ENCODE measurements around the gene PCBP4. TPM values are rescaled to one million over a fixed set of nuclear protein-coding genes. Genes with fewer than 3 reads are reported as not detected.
A peak's percentile ranks its signal among the peaks of the same experiment; 100 is the strongest.

Gene PCBP4
- 100 to 1,000 TPM in 1 of 4 donors, 10 to 100 TPM in 3; 22.4 to 382 (median 63.6) TPM for total RNA-seq

DNA sequence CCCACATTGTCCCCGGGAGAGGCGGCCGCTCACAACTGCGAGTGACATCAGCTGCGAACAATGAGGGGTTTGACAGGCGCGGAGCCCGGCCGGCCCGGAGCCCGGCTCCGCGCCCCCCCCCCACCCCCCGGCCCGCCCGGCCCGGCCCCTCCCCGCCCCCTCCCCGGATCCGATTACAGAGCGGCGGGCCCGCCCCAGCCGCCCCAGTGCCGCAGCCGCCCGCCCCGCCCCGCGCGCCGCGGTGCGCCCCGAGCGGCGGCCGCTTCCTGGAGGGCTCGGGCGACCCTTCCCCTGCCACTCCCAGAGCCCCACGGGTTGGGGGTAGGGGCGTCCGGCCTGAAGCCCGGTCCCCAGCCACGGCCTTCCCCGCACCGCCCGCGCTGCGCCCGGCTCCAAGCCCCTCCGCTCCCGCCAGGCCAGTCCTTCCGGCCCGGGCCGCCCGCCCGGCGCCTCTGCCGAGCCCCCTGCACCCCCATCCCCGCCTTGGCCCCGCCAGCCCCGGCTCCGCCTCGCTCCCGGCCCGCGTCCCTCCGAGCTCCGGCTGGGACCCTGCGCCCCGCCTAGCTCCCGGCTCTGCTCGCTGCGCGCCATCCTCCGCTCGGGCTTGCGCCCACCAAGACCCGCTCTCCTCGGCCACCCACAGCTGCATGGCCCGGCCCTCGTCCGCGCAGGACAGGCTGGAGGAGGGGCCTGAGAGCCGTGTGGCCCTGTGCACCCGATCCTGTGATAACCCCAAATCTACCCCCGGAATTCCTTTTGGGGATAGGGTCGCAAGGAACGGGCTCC is at the start of gene PCBP4:
Gene PCBP4 (minus strand): TSS at position 71 of the 786 bp plus-strand sequence. CDS start 6,214 bp downstream, outside the sequence.
- in situ Hi-C loops (cut with MboI; ENCODE audit: low pct_ligation_motif_present in 1 of 4, low pct_unique_long_range_greater_than_20kb in 1 of 4, low sequenced_read_pairs in 3 of 4): no loop called here
- intact Hi-C loops (cut with DNase I; ENCODE audit: low total_unique reads): no loop called here
- DNase-seq: peak; percentile 62

DNA sequence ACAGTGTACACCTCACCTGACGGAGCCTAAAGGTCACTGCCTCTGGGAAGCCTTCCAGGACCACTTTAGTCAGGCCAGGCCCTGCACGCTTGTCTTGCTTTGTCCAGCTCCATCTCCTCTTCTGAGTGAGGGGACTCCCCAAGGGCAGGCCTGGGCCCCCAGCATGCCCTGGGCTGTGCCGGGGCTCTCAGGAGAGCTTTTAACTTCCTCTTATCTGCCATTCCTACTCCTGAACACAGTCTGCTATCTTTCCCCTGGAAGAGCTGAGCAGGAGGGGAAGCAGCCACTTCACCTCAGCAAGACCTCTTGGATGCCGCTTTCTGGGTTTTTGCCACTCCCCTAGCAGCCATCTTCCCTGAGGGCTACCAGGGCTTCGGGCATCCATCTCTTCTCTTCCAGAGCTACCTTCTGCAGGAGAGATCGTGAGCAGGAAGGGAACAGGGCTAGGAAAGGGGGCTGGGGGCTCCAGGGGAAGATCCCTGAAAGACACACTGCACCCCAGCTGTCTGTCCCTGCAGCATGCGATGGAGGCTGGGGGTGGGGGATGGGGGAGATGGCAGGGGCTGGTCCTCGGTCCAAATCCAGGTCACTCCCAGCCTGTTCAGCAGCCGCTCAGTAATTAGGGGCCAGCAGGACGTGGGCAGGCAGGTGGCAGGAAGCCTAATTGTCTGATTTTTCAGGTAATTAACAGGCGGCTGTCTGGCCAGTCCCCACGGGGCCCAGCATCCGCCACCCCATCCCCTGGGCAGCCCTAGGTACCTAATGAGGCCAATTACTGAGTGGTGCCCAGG is 48.4 kb upstream of the PCBP4 start:
- in situ Hi-C loops (cut with MboI; ENCODE audit: low pct_ligation_motif_present in 1 of 4, low pct_unique_long_range_greater_than_20kb in 1 of 4, low sequenced_read_pairs in 3 of 4) (loop anchor here in 2 of 4 donors (25.0 kb wide), 1 partner anchor 322 kb away; no protein-coding TSS in a partner anchor), intact Hi-C loops (cut with DNase I; ENCODE audit: low total_unique reads) (no loop called here)
- whole genome bisulfite sequencing, 2 donors (ENCODE audit: low coverage in 1 of 2): 77% methylated on average over 12 of the region's 13 CpGs; no CpG with 5 or more reads in 1 of the 2 donors
- Histone ChIP-seq H3K4me3 (no peak overlapping the region), H3K36me3 (no peaks in the 10 kb centered on the region), H3K27me3 (no peaks in the 10 kb centered on the region), H3K9me3 (no peaks in the 10 kb centered on the region), H3K4me1 (no peaks in the 10 kb centered on the region), H3K27ac (no peak overlapping the region)
- TF ChIP-seq POLR2A (IDR thresholded peaks at IDR 0.05): no peak
- no peak for DNase-seq

More for the DNA sequence above, at the start of gene PCBP4:
- H3K27me3 ChIP-seq: no peaks in the 10 kb centered on the region
- peaks cover 9 to 41% (median 27%) of the 10 kb centered on the region in 4 donors for H3K4me1 ChIP-seq
- no peaks in the 10 kb centered on the region for H3K36me3 ChIP-seq
- WGBS, 2 donors (ENCODE audit: low coverage in 1 of 2): 3% methylated on average over 10 of the region's 90 CpGs; no CpG with 5 or more reads in 1 of the 2 donors
- TF ChIP-seq POLR2AphosphoS5 (IDR thresholded peaks at IDR 0.05) (peak; percentile 50 to 61 (median 57)), EP300 (IDR thresholded peaks at IDR 0.05; ENCODE audit: low read depth) (no peak)
- peak within 1 kb of the TSS; percentile 90 to 97 (median 94) for H3K27ac ChIP-seq
- no peaks in the 10 kb centered on the region for H3K9me3 ChIP-seq
- peak within 1 kb of the TSS; percentile 77 to 97 (median 83) for H3K4me3 ChIP-seq

DNA sequence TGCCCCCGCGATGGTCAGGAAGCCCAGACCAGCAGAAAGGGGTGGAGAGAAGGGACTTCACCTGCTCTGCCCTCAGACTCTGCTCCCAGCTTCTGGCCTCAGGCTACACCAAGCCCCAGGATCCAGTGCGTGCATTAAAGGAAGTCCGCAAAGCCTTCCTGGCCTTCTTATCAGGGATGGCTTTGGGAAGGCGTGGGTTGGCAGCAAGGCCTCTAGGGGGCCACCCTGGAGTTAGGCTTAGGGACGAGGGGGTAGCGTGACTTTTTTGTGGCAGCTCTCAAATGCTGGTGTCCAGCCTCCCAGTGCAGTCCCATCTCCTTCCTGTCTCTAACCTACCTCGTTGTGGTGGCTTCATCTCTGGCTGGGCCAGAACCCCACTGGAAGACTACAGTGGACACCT is 47.4 kb upstream of the PCBP4 start:
- no peaks in the 10 kb centered on the region for H3K36me3 ChIP-seq
- H3K27me3 ChIP-seq: no peaks in the 10 kb centered on the region
- H3K4me1 ChIP-seq: no peaks in the 10 kb centered on the region
- no peaks in the 10 kb centered on the region for H3K9me3 ChIP-seq
- no peak overlapping the region for H3K4me3 ChIP-seq
- WGBS, 2 donors (ENCODE audit: low coverage in 1 of 2): 70% methylated on average over 4 of the region's 8 CpGs; no CpG with 5 or more reads in 1 of the 2 donors
- TF ChIP-seq EP300 (IDR thresholded peaks at IDR 0.05; ENCODE audit: low read depth) (no peak), POLR2A (IDR thresholded peaks at IDR 0.05) (no peak), POLR2AphosphoS5 (IDR thresholded peaks at IDR 0.05) (no peak)
- TF ChIP-seq, protein P1, sequence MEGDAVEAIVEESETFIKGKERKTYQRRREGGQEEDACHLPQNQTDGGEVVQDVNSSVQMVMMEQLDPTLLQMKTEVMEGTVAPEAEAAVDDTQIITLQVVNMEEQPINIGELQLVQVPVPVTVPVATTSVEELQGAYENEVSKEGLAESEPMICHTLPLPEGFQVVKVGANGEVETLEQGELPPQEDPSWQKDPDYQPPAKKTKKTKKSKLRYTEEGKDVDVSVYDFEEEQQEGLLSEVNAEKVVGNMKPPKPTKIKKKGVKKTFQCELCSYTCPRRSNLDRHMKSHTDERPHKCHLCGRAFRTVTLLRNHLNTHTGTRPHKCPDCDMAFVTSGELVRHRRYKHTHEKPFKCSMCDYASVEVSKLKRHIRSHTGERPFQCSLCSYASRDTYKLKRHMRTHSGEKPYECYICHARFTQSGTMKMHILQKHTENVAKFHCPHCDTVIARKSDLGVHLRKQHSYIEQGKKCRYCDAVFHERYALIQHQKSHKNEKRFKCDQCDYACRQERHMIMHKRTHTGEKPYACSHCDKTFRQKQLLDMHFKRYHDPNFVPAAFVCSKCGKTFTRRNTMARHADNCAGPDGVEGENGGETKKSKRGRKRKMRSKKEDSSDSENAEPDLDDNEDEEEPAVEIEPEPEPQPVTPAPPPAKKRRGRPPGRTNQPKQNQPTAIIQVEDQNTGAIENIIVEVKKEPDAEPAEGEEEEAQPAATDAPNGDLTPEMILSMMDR (IDR thresholded peaks at IDR 0.05): no peak
- intact Hi-C loops (cut with DNase I; ENCODE audit: low total_unique reads): no loop called here
- no peak overlapping the region for H3K27ac ChIP-seq
- in situ Hi-C loops (cut with MboI; ENCODE audit: low pct_ligation_motif_present in 1 of 4, low pct_unique_long_range_greater_than_20kb in 1 of 4, low sequenced_read_pairs in 3 of 4): loop anchor here in 2 of 4 donors (25.0 kb wide), 1 partner anchor 323 kb away; no protein-coding TSS in a partner anchor
- DNase-seq: no peak

DNA sequence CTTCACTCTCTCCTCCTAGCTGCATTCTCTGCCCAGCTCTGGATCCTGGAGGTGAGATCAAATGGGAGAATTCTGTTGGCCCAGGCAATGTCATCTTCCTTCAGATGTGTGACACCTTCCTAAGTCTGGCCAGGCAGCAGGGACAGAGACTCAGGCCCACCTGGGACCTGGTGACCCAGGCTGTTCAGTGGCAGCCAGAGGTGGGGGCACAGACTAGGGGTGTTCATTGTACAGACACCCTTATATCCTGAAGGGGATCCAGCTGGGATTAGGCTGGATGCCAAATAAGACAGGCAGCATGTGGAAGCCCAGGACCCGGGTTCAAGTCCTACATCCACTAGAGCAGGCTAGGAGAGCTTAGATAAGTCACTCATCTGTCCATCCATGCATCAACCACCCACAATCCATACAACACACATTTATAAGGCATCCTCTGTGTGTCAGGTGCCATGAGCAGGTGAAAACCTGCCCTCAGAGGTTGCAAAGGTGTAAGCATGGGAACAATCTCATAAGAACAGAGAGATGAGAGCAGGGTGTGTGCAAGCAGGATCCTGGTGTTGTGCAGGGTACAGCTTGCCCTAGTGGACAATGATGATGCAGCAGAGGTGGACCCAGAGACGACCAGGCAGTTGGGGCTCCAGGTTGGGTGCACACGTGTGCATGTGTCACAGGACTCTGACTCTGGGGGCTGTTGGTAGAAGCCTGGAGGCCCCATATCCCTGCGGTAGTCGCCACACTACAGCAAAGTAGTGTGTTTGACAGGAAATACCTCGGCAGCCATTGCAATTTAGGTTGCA is 46.7 kb upstream of the PCBP4 start:
- in situ Hi-C loops (cut with MboI; ENCODE audit: low pct_ligation_motif_present in 1 of 4, low pct_unique_long_range_greater_than_20kb in 1 of 4, low sequenced_read_pairs in 3 of 4) (loop anchor here in 2 of 4 donors (25.0 kb wide), 1 partner anchor 323 kb away; no protein-coding TSS in a partner anchor), intact Hi-C loops (cut with DNase I; ENCODE audit: low total_unique reads) (no loop called here)
- H3K27me3 ChIP-seq: no peaks in the 10 kb centered on the region
- H3K36me3 ChIP-seq: no peaks in the 10 kb centered on the region
- H3K4me3 ChIP-seq: no peak overlapping the region
- H3K27ac ChIP-seq: no peak overlapping the region
- WGBS, 2 donors (ENCODE audit: low coverage in 1 of 2): 89% methylated on average over 6 of the region's 6 CpGs; no CpG with 5 or more reads in 1 of the 2 donors
- TF ChIP-seq, protein P1 (IDR thresholded peaks at IDR 0.05): no peak
- no peak for TF ChIP-seq POLR2AphosphoS5 (IDR thresholded peaks at IDR 0.05)
- TF ChIP-seq POLR2A (IDR thresholded peaks at IDR 0.05): no peak
- no peak for TF ChIP-seq EP300 (IDR thresholded peaks at IDR 0.05; ENCODE audit: low read depth)
- no peak for DNase-seq
- no peaks in the 10 kb centered on the region for H3K4me1 ChIP-seq
- H3K9me3 ChIP-seq: no peaks in the 10 kb centered on the region

Data from transverse colon (tissue), 4 donors.